HCT116 (cell line): ENCODE data around the gene MOSPD2. TPM values are rescaled to one million over a fixed set of nuclear protein-coding genes. Genes with fewer than 3 reads are reported as not detected.

ENCODE experiments used
- ATAC-seq: fragments of 200-7000 bp; cut with Tn5 transposase; 2 replicates; pipeline ENCODE4 v1.9.1; 2020; ENCODE audit warnings: mild to moderate bottlenecking, moderate library complexity
- BruUV-seq: library from RNA; stranded (reverse); fragments of 400-500 nt; replicated peaks from 2 replicates; lab custom pipeline; 2021; lab: Mats Ljungman, UMichigan
- CTCF ChIA-PET: fragments of 300-600 bp; sonication (Branson Sonifier 250); formaldehyde crosslinking; loops from one replicate; lab custom pipeline; 2021; ENCODE audit warnings: antibody characterized with exemption; lab: Charles Lee
- POLR2A ChIA-PET: fragments of 300-600, 350-600 bp; sonication (Branson Sonifier 250); formaldehyde crosslinking; loops from one replicate; lab custom pipeline; 2021; ENCODE audit warnings: antibody characterized with exemption; lab: Charles Lee
- RAD21 ChIA-PET, 2 experiments: fragments of 300-600 bp; sonication (Branson Sonifier 250); formaldehyde crosslinking; loops; one replicate each; lab custom pipeline; 2023; ENCODE audit warnings: low total read pairs in 2 of 2; ENCODE audit not compliant: uncharacterized antibody in 2 of 2, unreplicated experiment in 2 of 2, low non-redundant PET in 1 of 2; lab: Charles Lee
- DNase-seq: peaks from one replicate; pipeline ENCODE4 v3.0.0-alpha.2; 2010; ENCODE audit warnings: low read depth, low spot score
- H2AFZ ChIP-seq: fragments of 200-600 bp; shearing (Covaris generic), sonication (generic); 2 replicates; pipeline ENCODE4 v1.6.1; 2017; ENCODE audit warnings: low read depth, mixed run types, mixed read lengths, antibody characterized with exemption, low read length; ENCODE audit not compliant: poor library complexity, severe bottlenecking
- H3K27ac ChIP-seq: 2 replicates; pipeline ENCODE4 v1.5.1; 2012; ENCODE audit warnings: low read depth, low read length
- H3K27me3 ChIP-seq: fragments of 200-600 bp; sonication (generic); 2 replicates; pipeline ENCODE4 v1.6.1; 2016; ENCODE audit warnings: mixed run types, low read length, mixed read lengths; ENCODE audit not compliant: insufficient read depth
- H3K36me3 ChIP-seq, 2 experiments: fragments of 200-500 bp in 1 of 2; fragments of 200-600 bp in 1 of 2; sonication (Bioruptor generic) in 1 of 2; sonication (generic) in 1 of 2; 2 replicates each; pipeline versions ENCODE4 v1.5.1 to v1.6.1; 2014 to 2016; ENCODE audit warnings: low read length in 2 of 2, inconsistent platforms in 1 of 2, mixed read lengths in 1 of 2, mixed run types in 1 of 2; ENCODE audit not compliant: insufficient read depth in 2 of 2, control insufficient read depth in 1 of 2
- H3K4me1 ChIP-seq, 2 experiments: fragments of 200-600 bp in 1 of 2; sonication (generic) in 1 of 2; 2 replicates each; pipeline versions ENCODE4 v1.5.1 to v1.6.1; 2012 to 2017; ENCODE audit warnings: low read length in 2 of 2, inconsistent platforms in 1 of 2, mild to moderate bottlenecking in 1 of 2, mixed read lengths in 1 of 2, mixed run types in 1 of 2, moderate library complexity in 1 of 2; ENCODE audit not compliant: insufficient read depth in 2 of 2, control insufficient read depth in 1 of 2
- H3K4me2 ChIP-seq: fragments of 200-600 bp; sonication (generic); 2 replicates; pipeline ENCODE4 v1.6.1; 2017; ENCODE audit warnings: mixed run types, low read length, mixed read lengths
- H3K4me3 ChIP-seq, 2 experiments: fragments of 200-600 bp in 1 of 2; sonication (generic) in 1 of 2; replicated peaks in 1 of 2; 2 replicates each; pipeline ENCODE4 v1.5.1; 2011 to 2016; ENCODE audit warnings: low read length in 2 of 2, control low read depth in 1 of 2, low read depth in 1 of 2, mild to moderate bottlenecking in 1 of 2, mixed read lengths in 1 of 2, mixed run types in 1 of 2
- H3K79me2 ChIP-seq: fragments of 200-600 bp; sonication (generic); 2 replicates; pipeline ENCODE4 v1.6.1; 2017; ENCODE audit warnings: mild to moderate bottlenecking, mixed run types, low read length, moderate library complexity, mixed read lengths; ENCODE audit not compliant: insufficient read depth
- H3K9ac ChIP-seq: fragments of 200-600 bp; sonication (generic); 2 replicates; pipeline ENCODE4 v1.6.1; 2016; ENCODE audit warnings: low read length, mixed read lengths
- H3K9me2 ChIP-seq: fragments of 200-600 bp; sonication (generic), shearing (Covaris generic); 2 replicates; pipeline ENCODE4 v1.6.1; 2017; ENCODE audit warnings: mixed run types, mild to moderate bottlenecking, moderate library complexity; ENCODE audit not compliant: insufficient read depth
- H3K9me3 ChIP-seq, 2 experiments: fragments of 200-500 bp in 1 of 2; fragments of 200-600 bp in 1 of 2; sonication (Bioruptor generic) in 1 of 2; sonication (generic) in 1 of 2; 2 replicates each; pipeline ENCODE4 v1.6.1; 2014 to 2017; ENCODE audit warnings: low read length in 2 of 2, mixed read lengths in 2 of 2, inconsistent platforms in 1 of 2, low read depth in 1 of 2, mild to moderate bottlenecking in 1 of 2, mixed run types in 1 of 2, moderate library complexity in 1 of 2; ENCODE audit not compliant: control insufficient read depth in 1 of 2, insufficient read depth in 1 of 2
- H4K20me1 ChIP-seq: fragments of 200-600 bp; sonication (generic), shearing (Covaris generic); 2 replicates; pipeline ENCODE4 v1.6.1; 2017; ENCODE audit warnings: mixed run types, mild to moderate bottlenecking, moderate library complexity; ENCODE audit not compliant: insufficient read depth
- ATF3 ChIP-seq: IDR thresholded peaks from 2 replicates; pipeline ENCODE4 v1.6.1; 2012
- CBX3 ChIP-seq: IDR thresholded peaks from 2 replicates; pipeline ENCODE4 v1.6.1; 2012; ENCODE audit warnings: low read depth
- CEBPB ChIP-seq: IDR thresholded peaks from 2 replicates; pipeline ENCODE4 v1.6.1; 2012; ENCODE audit warnings: low read depth
- CTCF ChIP-seq, 3 experiments: fragments of 200-600 bp in 1 of 3; sonication (generic) in 1 of 3; IDR thresholded peaks in 2 of 3; conservative IDR thresholded peaks in 1 of 3; 2 replicates each; pipeline ENCODE4 v1.5.1; 2012 to 2017; ENCODE audit warnings: low read depth in 2 of 3, low read length in 2 of 3, antibody characterized with exemption in 1 of 3, borderline replicate concordance in 1 of 3, control low read depth in 1 of 3, mild to moderate bottlenecking in 1 of 3, mixed read lengths in 1 of 3, mixed run types in 1 of 3, moderate library complexity in 1 of 3; ENCODE audit not compliant: insufficient read depth in 1 of 3
- EGR1 ChIP-seq: IDR thresholded peaks from 2 replicates; pipeline ENCODE4 v1.6.1; 2012; ENCODE audit warnings: low read depth
- EZH2 ChIP-seq: fragments of 200-600 bp; sonication (generic); IDR thresholded peaks from 2 replicates; pipeline ENCODE4 v1.6.1; 2017; ENCODE audit warnings: antibody characterized with exemption, mixed run types
- EZH2phosphoT487 ChIP-seq: fragments of 200-600 bp; IDR thresholded peaks from 2 replicates; pipeline ENCODE4 v1.6.1; 2018; ENCODE audit warnings: antibody characterized with exemption, borderline replicate concordance
- JUND ChIP-seq: IDR thresholded peaks from 2 replicates; pipeline ENCODE4 v1.6.1; 2012
- MAX ChIP-seq: IDR thresholded peaks from 2 replicates; pipeline ENCODE4 v1.6.1; 2012
- POLR2A ChIP-seq: IDR thresholded peaks from 2 replicates; pipeline ENCODE4 v1.7.0; 2011; ENCODE audit warnings: borderline replicate concordance; ENCODE audit not compliant: insufficient read depth, insufficient read length; ENCODE audit errors: extremely low read depth
- POLR2AphosphoS5 ChIP-seq: IDR thresholded peaks from 2 replicates; pipeline ENCODE4 v1.6.1; 2011; ENCODE audit warnings: mild to moderate bottlenecking, low read depth, low read length, moderate library complexity
- RAD21 ChIP-seq: IDR thresholded peaks from 2 replicates; pipeline ENCODE4 v1.6.1; 2012; ENCODE audit warnings: low read depth, mild to moderate bottlenecking
- SIN3A ChIP-seq: IDR thresholded peaks from 2 replicates; pipeline ENCODE4 v1.6.1; 2012; ENCODE audit warnings: low read depth
- SP1 ChIP-seq: IDR thresholded peaks from 2 replicates; pipeline ENCODE4 v1.6.1; 2012; ENCODE audit warnings: low read depth
- SRF ChIP-seq: IDR thresholded peaks from 2 replicates; pipeline ENCODE4 v1.6.1; 2012; ENCODE audit warnings: low read depth
- TCF7L2 ChIP-seq: IDR thresholded peaks from 2 replicates; pipeline ENCODE4 v1.7.0; 2011; ENCODE audit warnings: borderline replicate concordance, inconsistent platforms; ENCODE audit not compliant: insufficient read depth, insufficient read length; ENCODE audit errors: extremely low read depth
- YY1 ChIP-seq: IDR thresholded peaks from 2 replicates; pipeline ENCODE4 v1.6.1; 2011; ENCODE audit warnings: low read length, low read depth, moderate library complexity, mild to moderate bottlenecking; ENCODE audit not compliant: insufficient replicate concordance; ENCODE audit errors: extremely low read depth
- ZBTB33 ChIP-seq: IDR thresholded peaks from 2 replicates; pipeline ENCODE4 v1.6.1; 2011; ENCODE audit warnings: mild to moderate bottlenecking, low read length, moderate library complexity; ENCODE audit not compliant: insufficient replicate concordance; ENCODE audit errors: extremely low read depth
- ZFX ChIP-seq: fragments of 450-650 bp; IDR thresholded peaks from 2 replicates; pipeline ENCODE4 v1.6.1; 2017
- ZNF274 ChIP-seq: fragments of 200-500 bp; sonication (Bioruptor generic); IDR thresholded peaks from 2 replicates; pipeline ENCODE4 v1.6.1; 2014; ENCODE audit warnings: mild to moderate bottlenecking, low read depth, low read length, inconsistent platforms
- intact Hi-C: fragments of 100-400 bp; cut with micrococcal nuclease; formaldehyde crosslinking; loops from 2 replicates; pipeline ENCODE4 v1.10.0; 2022
- total RNA-seq: library from RNA; stranded (reverse); gene quantifications from one replicate; pipeline ENCODE4 v1.2.1, GENCODE V29; 2021; ENCODE audit not compliant: unreplicated experiment

The MOSPD2 gene
- total RNA-seq, 1 experiment from 2014 or later, result 8.9 TPM

GRCh38 chrX:14934423-14934822, 61.2 kb downstream of the MOSPD2 start (continued):
- TF ChIP-seq CTCF (IDR thresholded peaks at IDR 0.05 in 2 of 3, conservative IDR thresholded peaks at IDR 0.05 in 1 of 3; ENCODE audit: borderline replicate concordance in 1 of 3, insufficient read depth in 1 of 3, low read depth in 2 of 3, low read length in 2 of 3), result no peak

- peaks cover 0 to 22% of the 10 kb centered on the region in 2 experiments; a peak in 2 of 4 replicates for H3K4me1 ChIP-seq
- no peaks in the 10 kb centered on the region for H3K9me3 ChIP-seq
- DNase-seq, result peak; percentile 24
- no peak overlapping the region for H3K9ac ChIP-seq
- ATAC-seq, result peak; percentile 59
- no peaks in the 10 kb centered on the region for H4K20me1 ChIP-seq
- no peaks in the 10 kb centered on the region for H3K36me3 ChIP-seq
- ChIA-PET RAD21 (no interaction called here), CTCF (no interaction called here), POLR2A (interaction anchor here (0.7 kb wide), 1 partner anchor 26 kb away, joined by 3 read pairs; no protein-coding TSS in a partner anchor)
- H3K79me2 ChIP-seq, result no peaks in the 10 kb centered on the region
- no peaks in the 10 kb centered on the region for H3K9me2 ChIP-seq
- H2AFZ ChIP-seq, result peak overlapping the region; percentile 31
- H3K4me2 ChIP-seq, result peak overlapping the region; percentile 66
- H3K27me3 ChIP-seq, result no peaks in the 10 kb centered on the region
- intact Hi-C loops, result no loop called here
- peak overlapping the region in 1 of 2 experiments; percentile 30; a peak in 1 of 4 replicates for H3K4me3 ChIP-seq
- no peak overlapping the region for H3K27ac ChIP-seq
- no TSS peak for BruUV-seq
- TF ChIP-seq CEBPB (no peak), EZH2 (no peak), TCF7L2 (no peak), ZNF274 (no peak), ZFX (no peak), SIN3A (no peak), YY1 (no peak), SP1 (0 out of 2 replicates have a peak, but pooled peaks have one; percentile 17), POLR2A (no peak), ATF3 (no peak), JUND (peak; percentile 30; the same call in 1 of the 2 replicates), POLR2AphosphoS5 (peak; percentile 27; the same call in 1 of the 2 replicates), CBX3 (peak; percentile 71), SRF (no peak), ZBTB33 (no peak), EGR1 (peak; percentile 66), CTCF (IDR thresholded peaks at IDR 0.05 in 2 of 3, conservative IDR thresholded peaks at IDR 0.05 in 1 of 3; ENCODE audit: borderline replicate concordance in 1 of 3, insufficient read depth in 1 of 3, low read depth in 2 of 3, low read length in 2 of 3) (no peak), MAX (no peak), EZH2phosphoT487 (no peak), RAD21 (no peak)
Observed at GRCh38 chrX:14936561-14936960, 63.3 kb downstream of the MOSPD2 start.
